Bone marrow (tissue), 2 donors: ENCODE results near the gene SCAMP5.

Experiments
- DNase-seq, 2 donors: peaks; one replicate each; lab custom pipeline; 2025; lab: John Stamatoyannopoulos, UW

SCAMP5 gene

GRCh38 chr15:75070674-75071073, 75.3 kb downstream of the SCAMP5 start:
- DNase-seq: no peak
